ENCODE measurements around the gene FRMPD1.

The FRMPD1 gene

DNA sequence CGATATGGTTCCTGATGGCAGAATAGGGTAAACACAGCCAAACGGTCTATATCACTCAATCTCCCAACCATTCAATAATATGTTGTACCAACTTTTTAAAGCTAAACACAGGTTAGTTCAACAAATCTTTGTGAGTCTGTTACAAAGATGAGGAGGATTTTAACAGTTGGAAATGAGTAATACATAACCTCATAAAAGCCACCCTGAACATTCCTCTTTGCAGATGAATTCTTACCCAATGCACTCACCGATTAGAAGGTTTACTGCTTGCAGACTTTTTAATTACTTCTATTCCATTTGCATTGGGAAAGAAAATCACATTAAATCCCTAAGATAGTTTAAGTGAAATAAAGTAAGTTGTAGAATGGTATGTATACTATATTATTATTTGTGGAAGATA, 79.5 kb downstream of the FRMPD1 start:
- Histone ChIP-seq H3K9ac (ENCODE audit: low read depth in 1 of 2, low read length in 2 of 2) (no peak overlapping the region), H3K4me3 (ENCODE audit: low read depth in 1 of 2, low read length in 2 of 2) (no peak overlapping the region), H3K4me1 (ENCODE audit: control insufficient read depth in 1 of 2, insufficient read depth in 2 of 2, low read length in 2 of 2) (no peaks in the 10 kb centered on the region), H3K36me3 (ENCODE audit: control insufficient read depth in 1 of 2, insufficient read depth in 2 of 2, low read length in 2 of 2) (no peaks in the 10 kb centered on the region), H3K27me3 (ENCODE audit: control insufficient read depth in 1 of 2, insufficient read depth in 2 of 2, low read length in 2 of 2) (no peaks in the 10 kb centered on the region), H3K27ac (ENCODE audit: low read depth, low read length) (no peak overlapping the region), H3K9me3 (ENCODE audit: control insufficient read depth in 1 of 2, low read length in 2 of 2) (no peaks in the 10 kb centered on the region)

DNA sequence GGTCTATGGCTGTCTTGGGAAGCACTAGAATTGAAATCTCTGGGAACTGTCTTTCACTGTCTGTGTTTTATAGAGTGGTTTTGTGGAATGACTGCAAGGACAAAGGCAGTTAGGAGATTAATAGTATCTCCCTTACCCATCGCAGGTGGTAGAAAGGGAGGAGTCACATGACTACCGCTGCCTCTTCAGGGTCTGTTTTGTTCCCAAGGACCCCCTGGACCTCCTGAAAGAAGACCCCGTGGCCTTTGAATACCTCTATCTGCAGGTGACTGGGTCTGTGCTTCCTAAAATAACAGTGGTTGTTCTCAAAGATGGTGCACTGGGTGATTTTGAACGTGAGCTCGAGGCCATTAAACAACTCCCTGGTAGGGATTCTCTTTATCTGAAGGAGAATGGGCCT, 80.1 kb downstream of the FRMPD1 start:
- Histone ChIP-seq H3K9ac (ENCODE audit: low read depth in 1 of 2, low read length in 2 of 2) (no peak overlapping the region), H3K27ac (ENCODE audit: low read depth, low read length) (no peak overlapping the region), H3K9me3 (ENCODE audit: control insufficient read depth in 1 of 2, low read length in 2 of 2) (no peaks in the 10 kb centered on the region), H3K27me3 (ENCODE audit: control insufficient read depth in 1 of 2, insufficient read depth in 2 of 2, low read length in 2 of 2) (no peaks in the 10 kb centered on the region), H3K36me3 (ENCODE audit: control insufficient read depth in 1 of 2, insufficient read depth in 2 of 2, low read length in 2 of 2) (no peaks in the 10 kb centered on the region), H3K4me1 (ENCODE audit: control insufficient read depth in 1 of 2, insufficient read depth in 2 of 2, low read length in 2 of 2) (no peaks in the 10 kb centered on the region), H3K4me3 (ENCODE audit: low read depth in 1 of 2, low read length in 2 of 2) (no peak overlapping the region)

DNA sequence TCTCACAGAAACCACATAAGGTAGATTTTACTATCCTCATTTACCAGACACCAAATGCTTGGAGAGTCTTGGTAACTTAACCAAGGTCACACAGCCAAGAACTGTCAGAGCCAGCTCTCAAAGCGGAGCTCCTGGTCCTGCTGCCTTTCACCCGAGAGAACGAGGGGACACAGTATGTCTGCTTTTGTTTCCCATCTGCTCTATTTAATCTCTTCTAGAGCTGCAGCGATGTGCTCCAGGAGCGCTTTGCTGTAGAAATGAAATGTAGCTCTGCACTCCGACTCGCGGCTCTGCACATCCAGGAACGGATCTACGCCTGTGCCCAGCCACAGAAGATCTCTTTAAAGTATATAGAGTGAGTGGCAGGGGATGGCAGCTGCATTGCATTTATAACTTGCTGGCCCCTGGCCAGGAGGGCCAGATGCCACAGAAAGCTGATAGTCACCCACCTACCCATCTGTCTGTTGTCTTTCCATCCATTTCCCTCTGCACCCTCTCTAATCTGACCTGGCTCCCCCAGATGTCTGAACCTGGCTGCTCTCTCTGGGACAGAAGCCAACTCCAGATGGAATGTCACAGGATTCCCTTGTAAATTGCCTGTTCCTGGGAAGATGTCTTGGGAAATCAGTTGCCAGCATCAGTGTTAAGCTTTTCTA, 81.5 kb downstream of the FRMPD1 start:
- H3K36me3 ChIP-seq (ENCODE audit: control insufficient read depth in 1 of 2, insufficient read depth in 2 of 2, low read length in 2 of 2): no peaks in the 10 kb centered on the region
- no peaks in the 10 kb centered on the region for H3K27me3 ChIP-seq (ENCODE audit: control insufficient read depth in 1 of 2, insufficient read depth in 2 of 2, low read length in 2 of 2)
- H3K9ac ChIP-seq (ENCODE audit: low read depth in 1 of 2, low read length in 2 of 2): no peak overlapping the region
- no peaks in the 10 kb centered on the region for H3K9me3 ChIP-seq (ENCODE audit: control insufficient read depth in 1 of 2, low read length in 2 of 2)
- no peak overlapping the region for H3K4me3 ChIP-seq (ENCODE audit: low read depth in 1 of 2, low read length in 2 of 2)
- no peaks in the 10 kb centered on the region for H3K4me1 ChIP-seq (ENCODE audit: control insufficient read depth in 1 of 2, insufficient read depth in 2 of 2, low read length in 2 of 2)
- H3K27ac ChIP-seq (ENCODE audit: low read depth, low read length): no peak overlapping the region

- H3K27ac ChIP-seq (ENCODE audit: low read depth, low read length): no peak overlapping the region
These were observed 82.2 kb downstream of the FRMPD1 start for GRCh38 chr9:37732952-37733351.

DNA sequence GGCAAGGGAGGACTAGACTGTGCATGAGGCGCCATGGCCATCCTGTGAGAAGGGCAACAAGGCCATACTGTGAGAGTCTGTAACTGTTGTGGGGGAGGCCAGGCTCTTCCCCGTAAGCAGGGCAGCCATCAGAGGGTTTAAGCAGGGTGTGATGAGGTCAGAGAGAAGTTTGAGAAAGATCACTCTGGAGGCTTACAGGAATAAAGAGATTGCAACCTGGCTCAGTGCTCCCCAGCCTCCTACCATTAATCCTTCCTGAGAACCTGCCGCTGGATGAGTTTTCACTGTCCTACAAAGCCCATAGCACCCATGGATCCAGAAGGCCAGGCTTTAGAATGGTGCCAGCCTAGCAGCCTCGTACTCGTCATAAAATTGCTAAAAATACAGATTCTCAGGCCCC, 88.5 kb downstream of the FRMPD1 start:
- Histone ChIP-seq H3K4me3 (ENCODE audit: low read depth in 1 of 2, low read length in 2 of 2) (no peak overlapping the region), H3K9ac (ENCODE audit: low read depth in 1 of 2, low read length in 2 of 2) (no peak overlapping the region), H3K9me3 (ENCODE audit: control insufficient read depth in 1 of 2, low read length in 2 of 2) (no peaks in the 10 kb centered on the region), H3K27me3 (ENCODE audit: control insufficient read depth in 1 of 2, insufficient read depth in 2 of 2, low read length in 2 of 2) (no peaks in the 10 kb centered on the region), H3K27ac (ENCODE audit: low read depth, low read length) (no peak overlapping the region), H3K4me1 (ENCODE audit: control insufficient read depth in 1 of 2, insufficient read depth in 2 of 2, low read length in 2 of 2) (no peaks in the 10 kb centered on the region), H3K36me3 (ENCODE audit: control insufficient read depth in 1 of 2, insufficient read depth in 2 of 2, low read length in 2 of 2) (no peaks in the 10 kb centered on the region)

More at GRCh38 chr9:37732952-37733351, 82.2 kb downstream of the FRMPD1 start:
- Histone ChIP-seq H3K4me1 (ENCODE audit: control insufficient read depth in 1 of 2, insufficient read depth in 2 of 2, low read length in 2 of 2) (no peaks in the 10 kb centered on the region), H3K27me3 (ENCODE audit: control insufficient read depth in 1 of 2, insufficient read depth in 2 of 2, low read length in 2 of 2) (no peaks in the 10 kb centered on the region), H3K4me3 (ENCODE audit: low read depth in 1 of 2, low read length in 2 of 2) (no peak overlapping the region), H3K36me3 (ENCODE audit: control insufficient read depth in 1 of 2, insufficient read depth in 2 of 2, low read length in 2 of 2) (no peaks in the 10 kb centered on the region), H3K9me3 (ENCODE audit: control insufficient read depth in 1 of 2, low read length in 2 of 2) (no peaks in the 10 kb centered on the region), H3K9ac (ENCODE audit: low read depth in 1 of 2, low read length in 2 of 2) (no peak overlapping the region)

- Histone ChIP-seq H3K27ac (ENCODE audit: low read depth, low read length) (no peak overlapping the region), H3K4me3 (ENCODE audit: low read depth in 1 of 2, low read length in 2 of 2) (no peak overlapping the region), H3K9ac (ENCODE audit: low read depth in 1 of 2, low read length in 2 of 2) (no peak overlapping the region), H3K27me3 (ENCODE audit: control insufficient read depth in 1 of 2, insufficient read depth in 2 of 2, low read length in 2 of 2) (no peaks in the 10 kb centered on the region), H3K4me1 (ENCODE audit: control insufficient read depth in 1 of 2, insufficient read depth in 2 of 2, low read length in 2 of 2) (no peaks in the 10 kb centered on the region), H3K36me3 (ENCODE audit: control insufficient read depth in 1 of 2, insufficient read depth in 2 of 2, low read length in 2 of 2) (no peaks in the 10 kb centered on the region), H3K9me3 (ENCODE audit: control insufficient read depth in 1 of 2, low read length in 2 of 2) (no peaks in the 10 kb centered on the region)
These were observed 89.4 kb downstream of the FRMPD1 start for GRCh38 chr9:37740128-37740527.

DNA sequence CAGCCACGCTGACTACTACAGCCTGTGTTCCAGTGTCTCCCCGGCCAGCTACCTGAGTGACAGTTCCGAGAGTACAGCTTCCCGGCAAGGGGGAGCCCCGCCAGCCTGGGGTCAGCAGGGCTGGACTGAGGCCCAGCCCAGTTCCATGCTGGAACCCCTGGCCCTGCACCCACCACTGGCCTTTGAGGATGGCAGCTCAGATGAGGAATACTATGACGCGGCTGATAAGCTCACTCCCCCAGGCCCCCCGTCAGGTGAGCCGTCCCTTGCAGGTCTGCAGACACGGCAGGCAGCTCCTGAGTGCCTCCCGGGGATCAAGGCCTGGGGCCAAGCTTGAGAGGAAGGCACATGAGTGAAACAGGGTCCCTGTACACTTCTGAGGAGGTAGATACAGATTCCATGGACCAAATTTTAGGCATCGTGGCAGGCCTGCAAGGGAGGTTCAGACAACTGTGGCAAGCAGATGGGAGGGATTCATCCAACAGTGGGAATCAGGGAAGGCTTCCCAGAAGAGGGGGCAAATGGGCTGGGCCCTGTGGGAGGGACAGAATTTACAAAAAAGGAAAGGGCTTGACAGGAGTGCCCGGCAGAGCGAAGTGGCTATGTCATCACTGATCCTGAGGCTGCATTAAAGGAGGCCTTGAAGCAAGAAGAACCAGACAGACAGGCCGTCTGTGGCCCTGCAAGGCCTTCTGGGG, 90.0 kb downstream of the FRMPD1 start:
- no peaks in the 10 kb centered on the region for H3K9me3 ChIP-seq (ENCODE audit: control insufficient read depth in 1 of 2, low read length in 2 of 2)
- H3K27ac ChIP-seq (ENCODE audit: low read depth, low read length): no peak overlapping the region
- no peaks in the 10 kb centered on the region for H3K27me3 ChIP-seq (ENCODE audit: control insufficient read depth in 1 of 2, insufficient read depth in 2 of 2, low read length in 2 of 2)
- no peaks in the 10 kb centered on the region for H3K36me3 ChIP-seq (ENCODE audit: control insufficient read depth in 1 of 2, insufficient read depth in 2 of 2, low read length in 2 of 2)
- no peaks in the 10 kb centered on the region for H3K4me1 ChIP-seq (ENCODE audit: control insufficient read depth in 1 of 2, insufficient read depth in 2 of 2, low read length in 2 of 2)
- H3K9ac ChIP-seq (ENCODE audit: low read depth in 1 of 2, low read length in 2 of 2): no peak overlapping the region
- no peak overlapping the region for H3K4me3 ChIP-seq (ENCODE audit: low read depth in 1 of 2, low read length in 2 of 2)

- H3K4me3 ChIP-seq (ENCODE audit: low read depth in 1 of 2, low read length in 2 of 2): no peak overlapping the region
- H3K36me3 ChIP-seq (ENCODE audit: control insufficient read depth in 1 of 2, insufficient read depth in 2 of 2, low read length in 2 of 2): no peaks in the 10 kb centered on the region
- no peaks in the 10 kb centered on the region for H3K9me3 ChIP-seq (ENCODE audit: control insufficient read depth in 1 of 2, low read length in 2 of 2)
- no peak overlapping the region for H3K9ac ChIP-seq (ENCODE audit: low read depth in 1 of 2, low read length in 2 of 2)
- no peaks in the 10 kb centered on the region for H3K27me3 ChIP-seq (ENCODE audit: control insufficient read depth in 1 of 2, insufficient read depth in 2 of 2, low read length in 2 of 2)
- H3K27ac ChIP-seq (ENCODE audit: low read depth, low read length): no peak overlapping the region
- H3K4me1 ChIP-seq (ENCODE audit: control insufficient read depth in 1 of 2, insufficient read depth in 2 of 2, low read length in 2 of 2): no peaks in the 10 kb centered on the region
These were observed 95.2 kb downstream of the FRMPD1 start for GRCh38 chr9:37745970-37746369.

GRCh38 chr9:37746448-37747270, 95.9 kb downstream of the FRMPD1 start:
- no peaks in the 10 kb centered on the region for H3K9me3 ChIP-seq (ENCODE audit: control insufficient read depth in 1 of 2, low read length in 2 of 2)
- no peak overlapping the region for H3K27ac ChIP-seq (ENCODE audit: low read depth, low read length)
- H3K36me3 ChIP-seq (ENCODE audit: control insufficient read depth in 1 of 2, insufficient read depth in 2 of 2, low read length in 2 of 2): no peaks in the 10 kb centered on the region

GRCh38 chr9:37747271-37747753, 96.6 kb downstream of the FRMPD1 start:
- Histone ChIP-seq H3K4me1 (ENCODE audit: control insufficient read depth in 1 of 2, insufficient read depth in 2 of 2, low read length in 2 of 2) (no peaks in the 10 kb centered on the region), H3K9ac (ENCODE audit: low read depth in 1 of 2, low read length in 2 of 2) (no peak overlapping the region), H3K36me3 (ENCODE audit: control insufficient read depth in 1 of 2, insufficient read depth in 2 of 2, low read length in 2 of 2) (no peaks in the 10 kb centered on the region), H3K27ac (ENCODE audit: low read depth, low read length) (no peak overlapping the region), H3K9me3 (ENCODE audit: control insufficient read depth in 1 of 2, low read length in 2 of 2) (no peaks in the 10 kb centered on the region), H3K27me3 (ENCODE audit: control insufficient read depth in 1 of 2, insufficient read depth in 2 of 2, low read length in 2 of 2) (no peaks in the 10 kb centered on the region), H3K4me3 (ENCODE audit: low read depth in 1 of 2, low read length in 2 of 2) (no peak overlapping the region)

More at GRCh38 chr9:37746448-37747270, 95.9 kb downstream of the FRMPD1 start:
- H3K4me1 ChIP-seq (ENCODE audit: control insufficient read depth in 1 of 2, insufficient read depth in 2 of 2, low read length in 2 of 2): no peaks in the 10 kb centered on the region
- H3K9ac ChIP-seq (ENCODE audit: low read depth in 1 of 2, low read length in 2 of 2): no peak overlapping the region
- no peak overlapping the region for H3K4me3 ChIP-seq (ENCODE audit: low read depth in 1 of 2, low read length in 2 of 2)
- no peaks in the 10 kb centered on the region for H3K27me3 ChIP-seq (ENCODE audit: control insufficient read depth in 1 of 2, insufficient read depth in 2 of 2, low read length in 2 of 2)

Measured in duodenal mucosa (tissue), 2 donors.